Gastroesophageal sphincter (tissue), 3 donors: ENCODE measurements around the gene ZNRF3.

Experiments used
- POLR2A ChIP-seq, 2 donors: fragments of 450-650 bp; IDR thresholded peaks; one replicate each; pipeline ENCODE4 v1.6.1; 2017; ENCODE audit warnings: antibody characterized with exemption in 2 of 2, mild to moderate bottlenecking in 2 of 2, moderate library complexity in 1 of 2
- POLR2AphosphoS5 ChIP-seq: sonication (generic); formaldehyde crosslinking; IDR thresholded peaks from one replicate; pipeline ENCODE4 v1.6.1; 2017; ENCODE audit warnings: antibody characterized with exemption
- TF ChIP-seq, protein P1 (sequence below), 4 experiments: fragments of 200-600 bp in 2 of 4; fragments of 450-650 bp in 2 of 4; sonication (generic) in 1 of 4; IDR thresholded peaks; one replicate each; pipeline ENCODE4 v1.5.1; 2017 to 2019; ENCODE audit warnings: antibody characterized with exemption in 4 of 4, mild to moderate bottlenecking in 2 of 4, moderate library complexity in 2 of 4

DNA sequence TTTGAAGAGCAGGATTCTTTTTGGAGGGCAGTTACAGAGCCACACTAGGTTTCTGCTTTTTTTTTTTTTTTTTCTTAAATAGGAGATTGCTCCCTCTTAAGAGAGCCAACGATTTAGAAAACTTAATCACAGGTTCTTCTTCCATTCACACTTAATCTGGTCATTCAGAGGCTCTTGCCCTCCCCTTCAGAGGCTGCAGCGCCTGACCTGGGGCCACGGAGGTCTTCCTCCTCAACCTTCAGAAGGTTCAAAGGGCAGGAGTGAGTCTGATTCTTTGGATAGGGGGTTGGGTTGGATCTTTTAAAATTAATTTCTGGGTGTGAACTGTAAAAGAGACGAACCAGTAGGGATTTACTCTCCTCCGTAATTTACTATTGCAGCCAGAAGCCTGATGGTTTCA, 57.1 kb downstream of the ZNRF3 start:
- TF ChIP-seq, protein P1, sequence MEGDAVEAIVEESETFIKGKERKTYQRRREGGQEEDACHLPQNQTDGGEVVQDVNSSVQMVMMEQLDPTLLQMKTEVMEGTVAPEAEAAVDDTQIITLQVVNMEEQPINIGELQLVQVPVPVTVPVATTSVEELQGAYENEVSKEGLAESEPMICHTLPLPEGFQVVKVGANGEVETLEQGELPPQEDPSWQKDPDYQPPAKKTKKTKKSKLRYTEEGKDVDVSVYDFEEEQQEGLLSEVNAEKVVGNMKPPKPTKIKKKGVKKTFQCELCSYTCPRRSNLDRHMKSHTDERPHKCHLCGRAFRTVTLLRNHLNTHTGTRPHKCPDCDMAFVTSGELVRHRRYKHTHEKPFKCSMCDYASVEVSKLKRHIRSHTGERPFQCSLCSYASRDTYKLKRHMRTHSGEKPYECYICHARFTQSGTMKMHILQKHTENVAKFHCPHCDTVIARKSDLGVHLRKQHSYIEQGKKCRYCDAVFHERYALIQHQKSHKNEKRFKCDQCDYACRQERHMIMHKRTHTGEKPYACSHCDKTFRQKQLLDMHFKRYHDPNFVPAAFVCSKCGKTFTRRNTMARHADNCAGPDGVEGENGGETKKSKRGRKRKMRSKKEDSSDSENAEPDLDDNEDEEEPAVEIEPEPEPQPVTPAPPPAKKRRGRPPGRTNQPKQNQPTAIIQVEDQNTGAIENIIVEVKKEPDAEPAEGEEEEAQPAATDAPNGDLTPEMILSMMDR (IDR thresholded peaks at IDR 0.05), result no peak
- TF ChIP-seq POLR2AphosphoS5 (no peak), POLR2A (IDR thresholded peaks at IDR 0.05) (no peak)
